Measurements from ENCODE around the gene NTHL1.
"Not testable (repeated sequence)": the region's sequence is repeated elsewhere in the genome, so short reads cannot be mapped to it uniquely, and the experiment has no call there.

The NTHL1 gene

DNA sequence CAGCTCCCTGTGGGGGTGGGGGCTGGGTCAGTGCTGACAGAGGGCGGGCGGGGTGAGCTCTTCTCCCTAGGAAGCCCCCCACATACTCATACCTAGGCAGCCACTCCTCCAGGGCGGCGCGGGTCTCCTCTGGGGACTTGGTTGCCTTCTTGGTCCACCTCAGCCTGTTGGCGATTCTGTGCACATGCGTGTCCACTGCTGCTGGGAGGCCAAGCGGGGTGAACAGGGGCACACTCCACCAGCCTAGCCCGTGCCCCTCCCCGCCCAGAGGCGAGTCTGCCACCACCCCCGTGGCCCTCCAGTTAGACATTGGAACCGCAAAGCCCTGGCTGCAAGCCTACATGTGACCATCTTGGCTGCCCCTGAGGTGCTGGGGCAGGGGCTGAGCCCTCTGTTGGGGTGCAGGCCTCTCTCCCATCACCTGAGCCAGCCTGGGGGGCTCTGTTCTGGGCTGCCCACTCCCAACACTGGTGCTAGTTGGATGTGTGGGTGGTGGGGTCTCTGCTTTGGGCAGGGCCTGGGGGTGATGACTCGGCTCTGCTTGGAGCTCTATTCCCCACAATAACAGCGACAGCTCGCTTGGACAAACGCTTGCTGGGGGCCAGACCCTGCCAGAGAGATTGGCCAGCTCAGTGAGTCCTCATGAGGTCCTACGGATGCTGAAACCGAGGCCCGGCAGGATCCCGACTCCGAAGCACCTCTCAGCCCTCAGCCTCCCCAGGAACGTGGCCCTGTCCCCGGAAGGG, 7.4 kb downstream of the NTHL1 start:
- no peak for DNase-seq

DNA sequence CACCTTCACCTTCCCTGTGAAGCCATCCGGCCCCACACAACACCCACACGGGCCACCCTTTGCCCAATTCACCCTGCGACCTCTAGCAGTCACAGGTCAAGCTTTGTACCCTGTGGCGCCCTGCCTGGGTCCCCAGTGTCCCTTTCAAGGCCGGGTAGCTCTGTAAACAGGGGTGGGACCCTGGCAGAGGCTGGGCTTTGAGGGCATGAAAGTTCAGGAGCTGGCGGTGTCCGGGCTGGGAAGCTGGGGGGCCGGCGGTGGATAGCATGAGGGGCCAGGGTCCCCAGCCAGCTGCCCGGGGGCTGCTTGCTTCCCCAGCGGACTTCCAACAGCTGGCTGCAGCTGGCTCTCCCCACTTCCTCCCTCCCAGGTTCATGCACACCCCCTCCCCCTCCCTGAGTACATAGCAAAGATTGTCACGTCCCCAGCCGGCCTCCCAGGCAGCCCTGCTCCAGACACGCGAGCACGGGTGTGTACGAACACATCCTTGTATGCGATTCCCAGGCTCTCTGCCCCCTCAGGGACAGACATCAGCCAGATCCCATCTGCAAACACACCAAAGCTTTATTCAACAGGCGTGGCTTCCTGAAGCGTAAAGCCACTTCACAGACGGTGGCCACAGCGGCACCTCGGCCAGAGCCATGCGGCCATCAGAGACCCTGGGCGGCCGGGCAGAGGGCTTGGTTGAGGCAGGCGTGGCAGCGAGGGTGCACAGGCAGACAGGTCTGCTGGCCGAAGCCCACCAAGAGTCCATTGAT, 8.2 kb downstream of the NTHL1 start:
- DNase-seq = peak; percentile 84

DNA sequence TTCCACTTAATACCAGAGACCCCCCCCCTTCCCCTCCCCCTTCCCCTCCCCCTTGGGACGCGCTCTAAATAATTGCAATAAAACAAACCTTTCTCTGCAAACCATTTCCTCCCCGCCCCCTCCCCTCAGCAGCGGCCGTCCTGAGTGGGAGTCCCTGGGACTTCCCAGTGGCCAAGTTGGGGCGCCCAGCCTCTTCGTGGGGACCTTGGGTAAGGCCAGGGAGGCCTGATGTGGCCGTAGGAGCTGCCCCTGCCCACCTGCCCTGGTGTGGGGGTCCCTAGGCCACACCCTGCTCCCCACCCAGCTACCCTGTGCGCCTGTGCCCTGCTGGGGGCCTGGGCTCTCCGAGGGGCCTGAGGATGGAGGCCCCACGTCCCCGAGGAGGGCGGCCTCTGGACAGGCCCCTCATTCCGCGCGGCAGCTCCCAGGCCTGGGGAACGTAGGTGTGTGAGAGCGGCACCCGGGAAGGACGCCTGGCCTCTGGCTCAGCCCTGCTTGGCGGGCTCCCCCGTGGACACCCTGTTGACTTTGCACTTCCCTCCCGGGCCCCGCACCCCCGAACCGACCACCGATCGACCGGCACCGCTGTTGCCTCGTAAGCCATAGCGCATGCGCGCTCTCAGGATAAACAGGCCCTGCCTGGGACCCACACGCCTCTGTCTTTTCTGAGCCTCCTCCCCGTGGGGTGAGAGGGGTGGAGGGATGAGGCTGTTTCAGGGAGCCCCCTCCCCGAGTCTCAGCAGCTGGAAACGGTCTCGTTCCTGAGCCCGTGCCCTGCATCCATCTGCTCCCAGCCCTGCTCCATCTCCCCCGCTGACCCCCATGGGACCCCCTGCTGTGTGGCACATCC, 9.0 kb downstream of the NTHL1 start:
- DNase-seq = peak; percentile 30

DNA sequence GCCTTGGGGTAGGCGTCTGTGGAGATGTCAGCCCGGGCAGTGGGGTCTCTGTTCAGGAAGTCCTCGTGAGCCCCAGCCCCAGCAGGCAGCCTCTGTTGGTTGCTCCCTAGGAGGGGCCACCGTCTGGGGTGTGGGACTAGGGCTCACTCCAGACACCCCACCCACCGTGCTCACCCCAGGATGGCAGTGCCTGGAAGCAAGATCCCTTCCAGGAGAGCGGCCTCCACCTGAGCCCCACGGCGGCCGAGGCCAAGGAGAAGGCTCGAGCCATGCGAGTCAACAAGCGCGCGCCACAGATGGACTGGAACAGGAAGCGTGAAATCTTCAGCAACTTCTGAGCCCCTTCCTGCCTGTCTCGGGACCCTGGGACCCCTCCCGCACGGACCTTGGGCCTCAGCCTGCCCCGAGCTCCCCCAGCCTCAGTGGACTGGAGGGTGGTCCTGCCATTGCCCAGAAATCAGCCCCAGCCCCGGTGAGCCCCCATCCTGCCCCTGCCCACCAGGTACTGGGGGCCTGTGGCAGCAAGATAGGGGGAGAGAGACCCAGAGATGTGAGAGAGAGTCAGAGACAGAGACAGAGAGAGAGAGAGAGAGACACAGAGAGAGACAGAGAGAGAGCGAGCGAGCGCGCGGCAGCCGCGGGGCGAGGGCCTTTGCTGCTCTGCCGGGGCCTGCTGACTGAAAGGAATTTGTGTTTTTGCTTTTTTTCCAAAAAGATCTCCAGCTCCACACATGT, 9.8 kb downstream of the NTHL1 start:
- peak; percentile 76 for DNase-seq

DNA sequence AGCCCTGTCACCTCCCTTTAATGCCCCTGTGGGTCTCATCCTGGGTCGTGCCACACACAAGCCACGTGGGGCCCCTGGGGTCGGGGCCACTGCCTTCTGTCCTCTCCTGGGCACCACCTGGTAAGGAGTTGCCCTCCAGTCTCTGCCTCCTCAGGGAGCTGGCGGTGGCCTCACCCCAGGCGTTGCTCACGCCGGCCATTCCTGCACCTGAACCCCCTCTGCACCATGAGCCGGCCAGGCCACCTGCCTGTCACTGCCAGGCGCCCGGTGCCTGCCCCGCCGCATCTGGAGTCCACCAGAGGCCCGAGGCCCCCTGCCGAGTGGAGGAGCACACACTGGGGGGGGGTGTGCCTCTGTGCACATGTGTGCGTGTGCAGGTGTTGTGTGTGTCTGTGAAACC, 10.5 kb downstream of the NTHL1 start:
- no peak for DNase-seq

DNA sequence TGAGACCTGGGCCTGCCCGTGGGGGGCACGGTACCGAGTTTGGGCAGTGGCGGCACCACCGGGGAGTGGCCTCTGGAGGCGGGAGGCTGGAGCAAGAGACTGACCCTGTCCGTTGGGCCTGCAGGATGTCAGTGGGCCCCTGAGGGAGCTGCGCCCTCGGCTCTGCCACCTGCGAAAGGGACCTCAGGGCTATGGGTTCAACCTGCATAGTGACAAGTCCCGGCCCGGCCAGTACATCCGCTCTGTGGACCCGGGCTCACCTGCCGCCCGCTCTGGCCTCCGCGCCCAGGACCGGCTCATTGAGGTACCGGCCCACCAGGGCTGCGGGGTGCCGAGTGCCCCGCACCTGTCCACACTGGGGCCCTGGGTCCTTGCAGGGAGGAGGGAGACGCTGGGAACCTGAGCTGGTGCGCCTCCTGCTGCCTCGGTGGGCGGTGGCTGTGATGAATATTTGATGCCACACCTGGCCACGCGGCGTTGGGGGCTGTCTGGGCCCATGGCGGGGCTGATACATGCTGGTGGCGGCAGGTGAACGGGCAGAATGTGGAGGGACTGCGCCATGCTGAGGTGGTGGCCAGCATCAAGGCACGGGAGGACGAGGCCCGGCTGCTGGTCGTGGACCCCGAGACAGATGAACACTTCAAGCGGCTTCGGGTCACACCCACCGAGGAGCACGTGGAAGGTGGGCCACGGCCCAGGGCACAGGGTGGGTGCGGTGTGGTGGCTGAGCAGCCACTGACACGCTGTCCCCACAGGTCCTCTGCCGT, 11.3 kb downstream of the NTHL1 start:
- no peak for DNase-seq

DNA sequence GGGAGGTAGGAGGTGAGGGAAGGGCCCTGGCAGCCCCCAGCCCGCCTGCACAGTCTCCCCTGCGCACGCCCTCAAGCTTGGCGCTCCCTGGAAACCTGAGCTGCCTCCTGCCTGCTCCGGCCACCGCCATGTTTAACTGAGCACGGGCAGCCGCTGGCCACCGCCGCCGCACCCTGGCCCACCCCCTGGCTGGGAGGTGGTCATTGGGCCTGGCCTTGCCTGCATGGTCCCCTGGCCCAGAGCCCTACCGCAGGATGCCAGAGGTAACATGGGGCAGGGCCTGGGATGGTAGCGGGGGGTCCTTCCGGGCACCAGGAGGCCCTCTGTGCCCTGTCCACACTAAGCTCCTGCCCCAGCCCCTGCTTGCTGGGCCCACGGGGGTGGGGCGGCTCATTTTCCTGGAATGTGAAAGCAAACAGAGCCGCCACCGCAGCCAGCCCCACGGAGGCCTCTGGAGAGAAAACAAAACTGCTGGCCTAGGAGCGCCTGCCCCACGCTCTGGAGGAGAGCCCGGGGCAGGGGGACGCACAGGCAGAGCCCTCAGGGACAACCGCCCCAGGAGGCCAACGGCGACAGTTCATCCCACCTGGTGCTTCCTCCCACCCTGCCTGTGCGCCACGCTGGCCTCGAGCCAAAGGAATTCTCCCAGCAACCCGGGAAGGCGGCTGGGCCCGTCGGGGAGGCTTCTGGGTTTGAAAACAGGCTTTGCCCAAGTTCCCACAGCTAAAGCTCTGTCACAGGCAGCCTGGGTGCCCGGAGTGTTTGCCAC, 12.0 kb downstream of the NTHL1 start:
- peak; percentile 72 for DNase-seq

DNA sequence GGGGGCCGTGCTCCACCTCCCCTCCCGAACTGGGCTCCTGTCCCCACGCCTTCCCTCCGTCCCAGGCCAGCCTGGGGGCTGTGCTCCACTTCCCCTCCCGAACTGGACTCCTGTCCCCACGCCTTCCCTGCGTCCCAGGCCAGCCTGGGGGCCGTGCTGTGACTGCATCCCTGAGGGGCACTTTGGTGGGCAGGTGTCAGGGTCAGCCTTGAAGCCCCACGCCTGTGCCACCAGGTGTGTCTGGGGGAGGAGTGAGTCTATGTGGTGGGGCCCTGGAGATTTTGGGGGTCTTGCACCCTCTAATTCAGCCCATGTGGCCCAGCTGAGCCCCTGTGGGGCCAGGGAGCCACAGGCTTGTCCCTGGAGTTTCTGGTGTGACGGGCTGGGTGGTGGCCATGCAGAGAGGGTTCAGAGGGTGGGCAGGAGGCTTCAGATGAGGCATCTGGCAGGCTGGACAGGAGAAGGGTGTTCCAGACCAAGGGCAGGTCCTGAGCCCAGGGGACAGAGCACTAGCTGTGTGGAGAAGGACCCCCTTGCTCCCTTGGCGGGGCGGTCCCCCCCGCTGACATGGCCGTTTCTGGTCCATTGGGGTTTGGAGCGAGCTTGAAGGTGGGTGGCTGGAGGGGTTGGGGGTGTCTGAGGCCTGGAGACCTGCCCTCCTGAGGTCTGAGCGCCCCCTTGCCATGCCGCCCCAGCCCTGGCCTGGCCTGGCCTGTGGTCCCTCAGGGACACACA, 12.8 kb downstream of the NTHL1 start:
- no peak for DNase-seq

DNA sequence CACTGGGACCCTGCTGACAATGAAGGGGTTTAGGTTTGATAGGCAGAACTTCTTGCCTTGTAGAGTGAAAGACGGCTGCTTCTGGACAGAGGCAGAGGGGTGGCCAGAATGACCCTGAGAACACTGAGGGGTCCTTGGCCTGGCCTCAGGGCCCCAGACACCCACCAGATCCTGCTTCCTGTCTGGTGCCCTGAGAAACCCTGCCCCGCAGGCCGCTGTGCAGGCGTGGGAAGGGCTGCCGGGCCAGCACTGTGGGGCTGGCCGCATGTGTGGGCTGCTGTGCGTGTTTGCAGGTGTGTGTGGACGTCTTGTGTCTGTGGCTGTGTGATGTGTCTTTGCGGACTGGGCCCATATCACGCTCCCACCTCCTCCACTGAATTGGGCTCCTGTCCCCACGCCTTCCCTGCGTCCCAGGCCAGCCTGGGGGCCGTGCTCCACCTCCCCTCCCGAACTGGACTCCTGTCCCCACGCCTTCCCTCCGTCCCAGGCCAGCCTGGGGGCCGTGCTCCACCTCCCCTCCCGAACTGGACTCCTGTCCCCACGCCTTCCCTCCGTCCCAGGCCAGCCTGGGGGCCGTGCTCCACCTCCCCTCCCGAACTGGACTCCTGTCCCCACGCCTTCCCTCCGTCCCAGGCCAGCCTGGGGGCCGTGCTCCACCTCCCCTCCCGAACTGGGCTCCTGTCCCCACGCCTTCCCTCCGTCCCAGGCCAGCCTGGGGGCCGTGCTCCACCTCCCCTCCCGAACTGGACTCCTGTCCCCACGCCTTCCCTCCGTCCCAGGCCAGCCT, 13.5 kb downstream of the NTHL1 start:
- not testable (repeated sequence) for DNase-seq

DNA sequence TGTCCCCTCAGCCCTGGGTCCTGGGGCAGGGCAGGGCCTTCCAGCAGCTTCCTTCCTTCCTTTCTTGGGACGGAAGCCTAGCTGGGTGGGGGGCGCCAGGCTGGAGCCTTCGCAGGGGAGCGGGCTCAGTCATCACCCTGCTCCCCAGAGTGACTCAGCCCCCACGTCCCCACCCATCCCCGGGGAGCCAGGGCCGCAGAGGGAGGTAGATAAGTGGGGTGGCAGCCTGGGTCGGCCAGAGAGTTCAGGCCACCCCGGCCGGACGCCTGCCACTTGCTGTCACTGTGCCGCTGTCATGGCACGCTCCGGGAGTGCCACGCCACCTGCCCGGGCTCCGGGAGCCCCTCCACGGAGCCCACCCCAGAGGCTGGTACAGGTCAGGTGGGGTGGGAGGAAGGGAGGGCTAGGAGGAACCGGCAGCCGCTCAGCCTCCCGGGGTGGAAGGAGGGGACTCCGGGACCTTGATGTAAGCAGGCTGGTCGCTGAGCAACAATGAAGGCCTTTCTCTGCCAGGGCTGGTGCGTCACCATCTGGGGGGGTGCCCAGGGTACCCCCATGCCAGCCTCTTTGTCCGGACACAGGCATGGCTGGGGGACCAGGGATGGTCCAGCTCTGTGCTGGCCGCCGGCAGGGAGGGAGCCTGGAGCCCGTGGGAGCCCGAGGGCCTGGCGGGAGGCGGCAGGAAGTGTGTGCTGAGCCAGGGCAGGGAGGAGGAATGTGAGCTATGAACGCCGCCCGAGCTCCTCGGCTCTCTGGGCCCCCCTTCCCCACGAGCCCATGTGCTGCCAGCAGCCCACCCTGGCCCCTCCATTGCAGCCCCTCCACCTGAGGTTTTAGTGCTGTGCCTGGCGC, 14.4 kb downstream of the NTHL1 start:
- peak; percentile 57 for DNase-seq

DNA sequence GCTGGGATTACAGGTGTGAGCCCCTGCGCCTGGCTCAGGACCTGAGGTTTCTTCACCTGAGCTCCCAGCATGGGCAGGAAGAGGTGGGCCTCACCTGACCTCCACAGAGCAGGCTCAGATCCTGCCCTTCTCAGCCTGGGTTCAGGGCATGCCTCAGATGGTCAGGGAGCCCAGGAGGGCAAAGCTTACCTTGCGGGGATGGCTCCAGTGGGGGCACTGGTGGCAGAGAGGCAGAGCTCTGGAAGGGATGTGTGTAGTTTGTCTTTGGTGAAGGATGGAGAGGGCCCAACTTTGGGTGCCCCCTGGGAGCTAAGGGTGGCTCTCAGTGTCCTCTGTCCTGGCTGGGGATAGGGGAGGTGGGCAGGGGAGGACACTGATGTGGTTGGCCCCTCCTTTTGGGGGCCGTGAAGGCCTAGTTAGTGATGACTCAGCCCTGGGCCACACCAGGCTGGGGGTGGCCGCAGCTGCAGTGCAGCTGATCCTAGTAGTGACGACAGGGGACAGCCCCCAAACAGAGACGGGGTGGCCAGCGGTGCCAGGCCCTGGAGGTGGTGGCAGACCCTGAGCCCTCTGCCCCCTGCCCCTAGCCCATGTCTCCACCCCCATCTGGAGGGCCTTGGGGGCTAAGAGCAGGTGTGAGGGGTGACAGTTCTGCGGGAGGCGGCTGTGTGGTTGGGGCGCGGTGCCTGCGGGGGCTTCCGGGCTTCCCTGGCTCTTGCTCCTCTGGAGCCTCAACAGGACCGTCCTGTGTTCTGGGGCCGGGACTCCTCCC, 15.2 kb downstream of the NTHL1 start:
- DNase-seq = no peak

DNA sequence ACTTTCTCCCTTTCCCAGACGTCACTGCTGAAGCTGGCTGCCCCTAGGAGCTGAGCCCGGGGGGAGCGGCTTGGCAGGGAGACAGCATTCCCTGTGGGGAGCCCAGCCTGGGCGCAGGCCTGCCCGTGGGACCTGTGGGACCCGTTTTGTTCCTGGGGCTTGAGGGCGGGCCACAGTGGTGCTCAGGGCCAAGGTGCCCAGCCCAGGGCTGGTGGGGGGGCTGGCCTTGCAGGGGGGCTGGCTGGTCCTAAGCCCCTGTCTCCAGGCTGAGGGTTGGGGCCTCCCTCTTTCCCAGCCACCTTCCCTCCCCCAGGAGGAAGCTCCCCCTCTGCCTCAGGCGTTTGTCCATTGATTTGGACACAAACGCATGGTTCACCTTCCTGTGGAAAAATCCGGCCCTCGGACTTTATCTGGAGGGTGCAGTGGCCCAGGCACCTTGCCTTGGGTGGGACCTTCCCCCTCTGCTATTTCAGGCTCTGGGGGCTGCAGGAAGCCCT, 16.5 kb downstream of the NTHL1 start:
- no peak for DNase-seq

DNA sequence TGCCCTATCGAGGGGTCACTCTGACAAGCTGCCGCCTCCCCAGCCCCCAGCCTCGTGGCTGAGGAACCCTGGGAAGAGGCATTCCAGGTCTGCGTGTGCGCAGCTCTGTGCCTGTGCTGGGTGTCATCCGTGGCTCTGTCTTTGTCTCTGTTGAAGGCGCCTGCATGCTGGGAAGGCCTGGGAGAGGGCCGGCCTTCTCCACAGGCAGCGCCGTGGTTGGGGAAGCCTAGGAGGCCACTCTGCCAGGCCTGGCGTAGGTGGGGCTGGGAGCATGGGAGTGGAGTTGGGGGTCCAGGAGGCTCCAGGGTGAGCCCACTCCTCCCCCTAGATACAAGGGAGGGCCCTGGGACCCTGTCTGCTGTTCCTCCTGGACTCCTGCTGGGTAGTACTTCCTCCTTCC, 17.6 kb downstream of the NTHL1 start:
- DNase-seq = no peak

DNA sequence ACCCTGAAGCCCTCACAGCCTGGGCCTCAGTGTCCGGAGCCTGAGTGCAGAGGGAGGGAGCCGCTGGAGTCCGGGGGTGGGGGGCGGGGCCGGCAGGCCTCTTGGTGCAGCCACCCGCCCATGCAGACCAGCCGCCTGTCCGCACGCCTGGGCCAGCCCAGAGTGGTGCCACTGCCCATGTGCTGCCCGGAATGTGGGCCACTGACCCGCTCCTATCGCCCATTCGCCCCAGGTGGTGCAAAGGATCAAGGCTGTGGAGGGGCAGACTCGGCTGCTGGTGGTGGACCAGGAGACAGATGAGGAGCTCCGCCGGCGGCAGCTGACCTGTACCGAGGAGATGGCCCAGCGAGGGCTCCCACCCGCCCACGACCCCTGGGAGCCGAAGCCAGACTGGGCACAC, 18.3 kb downstream of the NTHL1 start:
- no peak for DNase-seq

DNA sequence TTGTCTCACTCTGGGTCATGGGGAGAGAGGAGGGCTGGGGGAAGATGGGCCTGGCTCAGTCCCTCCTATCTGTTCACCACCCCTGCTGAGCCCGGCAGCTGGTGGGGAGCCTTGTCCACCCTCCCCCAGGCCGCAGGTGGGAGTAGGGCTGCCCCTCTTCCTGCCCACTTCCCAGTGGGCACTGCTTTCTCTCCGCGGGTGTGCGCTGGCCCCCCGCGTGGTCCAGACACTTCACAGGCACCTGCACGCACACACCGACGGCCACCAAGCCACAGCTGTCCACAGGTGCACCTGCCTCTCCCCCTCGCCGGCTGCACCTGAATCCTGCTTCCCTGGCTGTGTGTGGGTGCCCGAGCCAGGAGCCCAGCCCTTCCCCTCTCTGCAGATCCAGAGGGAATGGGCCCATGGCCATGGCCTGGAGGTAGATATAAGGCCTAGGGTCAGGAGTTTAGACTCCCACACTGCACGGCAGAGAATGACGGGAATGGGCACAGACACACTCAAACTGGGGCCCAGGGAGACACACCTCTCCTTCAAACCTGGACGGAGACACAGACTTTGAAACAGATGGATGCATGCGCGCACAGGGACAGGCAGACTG, 18.9 kb downstream of the NTHL1 start:
- DNase-seq = no peak

DNA sequence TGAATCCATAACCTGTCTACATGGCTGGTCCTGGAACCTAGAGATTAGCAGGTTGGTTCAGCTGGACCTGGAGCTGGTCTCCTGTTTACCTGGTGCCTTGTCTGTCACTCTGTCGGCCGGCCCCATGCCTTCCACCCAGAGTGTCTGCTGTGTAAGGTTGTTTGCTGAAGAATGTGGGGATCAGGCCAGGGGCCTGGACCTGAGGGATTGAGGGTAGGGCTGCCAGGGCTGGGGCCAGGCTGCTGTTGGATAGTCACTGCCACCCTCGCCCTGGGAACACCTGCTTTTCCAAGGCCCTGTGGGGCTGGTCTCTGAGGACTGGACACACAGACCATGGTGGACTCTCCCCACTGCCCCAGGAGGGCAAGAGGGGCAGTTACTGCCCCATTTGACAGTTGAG, 19.5 kb downstream of the NTHL1 start:
- DNase-seq = no peak

Measured in fibroblast of skin of right quadriceps (primary cell).